Testis (tissue), 2 donors: ENCODE results near the gene LRP8.

ENCODE experiments used
- POLR2A ChIP-seq: fragments of 450-650 bp; IDR thresholded peaks from one replicate; pipeline ENCODE4 v1.6.1; 2017; ENCODE audit warnings: antibody characterized with exemption, mild to moderate bottlenecking, moderate library complexity
- TF ChIP-seq, protein P1 (sequence below), 3 experiments: fragments of 450-650 bp in 2 of 3; fragments of 200-600 bp in 1 of 3; sonication (generic) in 1 of 3; IDR thresholded peaks; one replicate each; pipeline ENCODE4 v1.5.1; 2016 to 2019; ENCODE audit warnings: antibody characterized with exemption in 3 of 3, mild to moderate bottlenecking in 2 of 3, moderate library complexity in 1 of 3

DNA sequence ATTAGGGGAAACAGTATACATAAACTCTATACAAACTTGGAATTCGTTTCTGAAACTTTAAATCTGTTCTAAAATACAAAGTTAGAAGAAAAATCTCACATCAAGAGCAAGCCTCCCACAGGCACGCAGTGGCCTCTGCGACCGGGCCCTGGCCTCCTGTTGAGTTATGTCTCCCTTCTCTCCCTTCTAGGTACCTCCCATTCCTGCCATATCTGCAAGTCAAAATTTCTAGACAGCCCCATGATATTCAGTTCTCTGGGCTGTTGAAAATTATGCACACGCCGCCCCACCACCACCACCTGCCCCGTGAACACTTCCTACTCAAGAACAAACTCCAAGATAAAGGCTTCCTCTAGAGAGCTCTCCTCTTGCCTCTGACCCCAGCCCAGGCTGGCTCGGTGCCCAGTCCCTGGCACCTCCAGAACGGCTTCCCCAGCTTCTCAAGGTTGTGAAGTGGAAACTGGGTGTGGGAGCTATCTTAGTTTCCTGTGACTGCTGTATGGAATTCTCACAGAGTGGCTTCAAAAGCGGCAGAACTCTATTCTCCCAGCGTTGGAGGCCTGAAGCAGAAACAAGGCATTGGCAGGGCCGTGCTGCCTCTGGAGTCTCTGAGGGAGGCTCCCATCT lies 37.7 kb upstream of the LRP8 start:
- TF ChIP-seq, protein P1, sequence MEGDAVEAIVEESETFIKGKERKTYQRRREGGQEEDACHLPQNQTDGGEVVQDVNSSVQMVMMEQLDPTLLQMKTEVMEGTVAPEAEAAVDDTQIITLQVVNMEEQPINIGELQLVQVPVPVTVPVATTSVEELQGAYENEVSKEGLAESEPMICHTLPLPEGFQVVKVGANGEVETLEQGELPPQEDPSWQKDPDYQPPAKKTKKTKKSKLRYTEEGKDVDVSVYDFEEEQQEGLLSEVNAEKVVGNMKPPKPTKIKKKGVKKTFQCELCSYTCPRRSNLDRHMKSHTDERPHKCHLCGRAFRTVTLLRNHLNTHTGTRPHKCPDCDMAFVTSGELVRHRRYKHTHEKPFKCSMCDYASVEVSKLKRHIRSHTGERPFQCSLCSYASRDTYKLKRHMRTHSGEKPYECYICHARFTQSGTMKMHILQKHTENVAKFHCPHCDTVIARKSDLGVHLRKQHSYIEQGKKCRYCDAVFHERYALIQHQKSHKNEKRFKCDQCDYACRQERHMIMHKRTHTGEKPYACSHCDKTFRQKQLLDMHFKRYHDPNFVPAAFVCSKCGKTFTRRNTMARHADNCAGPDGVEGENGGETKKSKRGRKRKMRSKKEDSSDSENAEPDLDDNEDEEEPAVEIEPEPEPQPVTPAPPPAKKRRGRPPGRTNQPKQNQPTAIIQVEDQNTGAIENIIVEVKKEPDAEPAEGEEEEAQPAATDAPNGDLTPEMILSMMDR (IDR thresholded peaks at IDR 0.05) = no peak
- no peak for TF ChIP-seq POLR2A
